Tibial nerve (tissue), 4 donors: ENCODE results near the gene PDE4DIP. TPM values are rescaled to one million over a fixed set of nuclear protein-coding genes. Genes with fewer than 3 reads are reported as not detected.
"Not testable (repeated sequence)": the region's sequence is repeated elsewhere in the genome, so short reads cannot be mapped to it uniquely, and the experiment has no call there.

Experiments used
- DNase-seq, 2 donors: peaks; one replicate each; pipeline ENCODE4 v3.0.0-alpha.2; 2019; ENCODE audit warnings: low spot score in 2 of 2
- H3K27ac ChIP-seq, 4 donors: fragments of 200-600 bp; sonication (generic) in 3 of 4; one replicate each; pipeline ENCODE4 v1.5.1; 2017 to 2019; ENCODE audit warnings: mild to moderate bottlenecking in 1 of 4
- H3K27me3 ChIP-seq, 2 donors: fragments of 200-600 bp; sonication (generic) in 1 of 2; one replicate each; pipeline versions ENCODE4 v1.5.1 to v1.6.0; 2017 to 2019
- H3K36me3 ChIP-seq, 3 donors: fragments of 200-600 bp; sonication (generic); one replicate each; pipeline ENCODE4 v1.5.1; 2018 to 2019
- H3K4me1 ChIP-seq, 4 donors: fragments of 200-600 bp; sonication (generic) in 3 of 4; one replicate each; pipeline ENCODE4 v1.5.1; 2017 to 2019
- H3K4me3 ChIP-seq, 4 donors: fragments of 200-600 bp; sonication (generic) in 3 of 4; one replicate each; pipeline ENCODE4 v1.5.1; 2017 to 2019; ENCODE audit warnings: mild to moderate bottlenecking in 1 of 4, moderate library complexity in 1 of 4
- H3K9me3 ChIP-seq, 4 donors: fragments of 200-600 bp; sonication (generic) in 3 of 4; one replicate each; pipeline ENCODE4 v1.5.1; 2017 to 2019
- EP300 ChIP-seq, 2 donors: sonication (generic); formaldehyde crosslinking; IDR thresholded peaks; one replicate each; pipeline ENCODE4 v1.6.1; 2017; ENCODE audit warnings: antibody characterized with exemption in 2 of 2, mild to moderate bottlenecking in 1 of 2
- WGBS, 2 donors: methylation state at CpG; one replicate each; pipeline ENCODE4 v1.1.5; 2018; 5-methylcytosine and 5-hydroxymethylcytosine counted together
- total RNA-seq, 4 donors: library from RNA; depleted of rRNA; stranded (reverse); fragments of >200 nt; gene quantifications; one replicate each; pipeline ENCODE4 v1.1.0, GENCODE V29; 2016

PDE4DIP gene
- total RNA-seq, 4 donors from 2014 or later = 104 to 188 (median 175) TPM

GRCh38 chr1:148916695-148917348 lies 72.6 kb downstream of the PDE4DIP start:
- TF ChIP-seq EP300 (IDR thresholded peaks at IDR 0.05) = peak in 1 of 2 donors; percentile 58
- not testable (repeated sequence) for H3K4me1 ChIP-seq, H3K4me3 ChIP-seq, H3K9me3 ChIP-seq, H3K36me3 ChIP-seq, DNase-seq, H3K27me3 ChIP-seq
- H3K27ac ChIP-seq = peak overlapping the region in 2 of 4 donors; percentile 59 to 87
- WGBS, 2 donors = 2 to 29% methylated on average over 3 of the region's 4 CpGs

GRCh38 chr1:148918836-148919447 lies 74.7 kb downstream of the PDE4DIP start:
- not testable (repeated sequence) for H3K4me1 ChIP-seq, H3K27me3 ChIP-seq, H3K36me3 ChIP-seq, H3K9me3 ChIP-seq, DNase-seq, H3K4me3 ChIP-seq
- peak overlapping the region in 1 of 4 donors; percentile 26 for H3K27ac ChIP-seq
- WGBS, 2 donors = 66 to 72% methylated on average over 2 of the region's 3 CpGs

- not testable (repeated sequence) for H3K27ac ChIP-seq, H3K27me3 ChIP-seq, H3K9me3 ChIP-seq, H3K4me1 ChIP-seq, H3K36me3 ChIP-seq, H3K4me3 ChIP-seq, DNase-seq
- WGBS, 2 donors = no CpG with 5 or more reads among the region's 1 CpG
Measured at GRCh38 chr1:148921047-148921446, 76.8 kb downstream of the PDE4DIP start.

DNA sequence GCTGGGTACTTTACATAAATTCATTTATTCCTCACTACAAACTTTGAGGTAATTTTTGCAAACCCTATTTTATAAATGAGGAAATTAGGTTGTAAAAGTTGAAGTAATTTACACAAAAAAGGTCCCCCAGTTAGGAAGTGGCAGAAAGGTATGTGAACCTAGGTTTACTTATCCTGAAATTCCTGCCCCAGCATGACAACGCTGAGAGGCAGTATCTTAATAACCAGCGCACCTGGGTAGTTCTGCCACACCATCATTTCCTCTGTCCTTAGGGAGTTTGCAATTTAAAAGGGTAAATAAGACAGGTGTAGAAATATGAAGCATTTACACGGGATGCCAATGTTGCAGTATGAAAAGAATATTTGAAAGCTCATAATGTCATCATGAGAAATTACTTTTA lies 79.6 kb downstream of the PDE4DIP start:
- H3K27ac ChIP-seq, H3K4me1 ChIP-seq, H3K36me3 ChIP-seq, H3K9me3 ChIP-seq, DNase-seq, H3K27me3 ChIP-seq, H3K4me3 ChIP-seq: not testable (repeated sequence)
- WGBS, 2 donors = 71 to 74% methylated on average over 1 of the region's 3 CpGs

GRCh38 chr1:148927645-148928044 lies 83.4 kb downstream of the PDE4DIP start:
- not testable (repeated sequence) for DNase-seq, H3K36me3 ChIP-seq, H3K4me3 ChIP-seq, H3K4me1 ChIP-seq, H3K27me3 ChIP-seq, H3K27ac ChIP-seq, H3K9me3 ChIP-seq
- WGBS, 2 donors = no CpG with 5 or more reads among the region's 1 CpG

DNA sequence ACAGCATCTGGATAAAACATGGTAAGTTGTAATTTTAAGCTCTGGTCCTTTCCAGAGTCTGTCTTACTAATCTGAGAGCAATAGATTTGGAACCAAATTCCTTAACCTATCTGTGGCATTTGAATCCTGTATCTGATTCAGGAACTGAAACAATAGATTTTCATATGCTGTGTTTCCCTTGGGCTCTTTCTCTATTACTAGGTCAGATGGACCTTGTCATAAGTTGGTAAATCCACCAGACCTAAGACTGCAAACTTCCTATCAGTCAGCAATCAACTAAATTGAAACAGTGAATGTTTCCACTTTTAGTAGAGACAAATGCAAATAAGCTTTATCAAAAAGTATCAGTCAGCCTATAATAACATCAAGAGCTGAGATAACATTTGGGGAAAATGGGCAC lies 85.0 kb downstream of the PDE4DIP start:
- not testable (repeated sequence) for DNase-seq, H3K9me3 ChIP-seq, H3K4me3 ChIP-seq, H3K27ac ChIP-seq, H3K36me3 ChIP-seq, H3K27me3 ChIP-seq, H3K4me1 ChIP-seq

- not testable (repeated sequence) for H3K4me3 ChIP-seq, H3K27ac ChIP-seq, H3K27me3 ChIP-seq, H3K4me1 ChIP-seq, H3K36me3 ChIP-seq, H3K9me3 ChIP-seq, DNase-seq
- WGBS, 2 donors = no CpG with 5 or more reads among the region's 3 CpGs
Measured at GRCh38 chr1:148935381-148936002, 91.3 kb downstream of the PDE4DIP start.

DNA sequence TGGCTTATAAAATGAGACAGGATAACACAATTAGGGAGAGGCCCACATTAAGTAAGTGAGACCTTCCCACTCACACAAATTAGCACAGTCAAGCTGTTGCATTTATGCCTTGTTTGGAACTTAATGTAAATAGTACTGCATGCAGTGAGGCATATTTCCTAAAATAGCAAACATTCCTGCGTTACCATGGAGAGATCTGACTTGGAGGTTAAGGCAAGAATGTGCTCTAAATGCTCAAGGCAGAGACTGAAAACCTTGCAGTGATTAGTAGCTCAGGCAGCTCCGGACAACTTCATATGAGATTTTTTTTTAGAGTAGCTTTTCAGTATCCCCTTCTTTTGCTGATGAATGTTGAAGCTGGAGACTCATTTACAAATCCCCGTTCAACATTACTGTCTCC lies 98.7 kb downstream of the PDE4DIP start:
- H3K4me1 ChIP-seq, H3K9me3 ChIP-seq, H3K36me3 ChIP-seq, DNase-seq, H3K27me3 ChIP-seq, H3K4me3 ChIP-seq, H3K27ac ChIP-seq: not testable (repeated sequence)
- WGBS, 2 donors = no CpG with 5 or more reads among the region's 3 CpGs

GRCh38 chr1:148945130-148945529 lies 100.9 kb downstream of the PDE4DIP start:
- H3K4me3 ChIP-seq, H3K27me3 ChIP-seq, H3K27ac ChIP-seq, DNase-seq, H3K9me3 ChIP-seq, H3K4me1 ChIP-seq, H3K36me3 ChIP-seq: not testable (repeated sequence)
- WGBS, 2 donors = no CpG with 5 or more reads among the region's 1 CpG

DNA sequence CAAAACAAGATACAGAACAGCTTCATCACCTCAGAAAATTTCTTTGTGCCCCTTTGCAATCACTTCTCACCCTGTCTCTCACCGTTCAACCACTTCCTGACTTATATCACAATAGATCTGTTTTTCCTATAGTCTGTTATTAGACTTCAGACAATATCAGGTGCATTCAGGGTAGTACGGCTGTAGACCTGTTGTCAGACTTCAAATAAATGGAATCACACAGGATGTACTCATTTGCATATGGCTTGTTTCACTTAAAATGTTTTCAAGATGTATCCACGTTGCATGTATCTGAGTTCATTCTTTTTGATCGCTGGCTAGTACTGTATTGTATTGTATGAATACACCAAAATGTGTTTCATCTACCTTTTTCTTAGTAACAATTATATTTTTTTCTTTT lies 104.5 kb downstream of the PDE4DIP start:
- WGBS, 2 donors = 71 to 86% methylated on average over 4 of the region's 4 CpGs
- H3K9me3 ChIP-seq, H3K27me3 ChIP-seq: not testable (repeated sequence)

More for the DNA sequence above, 104.5 kb downstream of the PDE4DIP start:
- DNase-seq, H3K27ac ChIP-seq, H3K36me3 ChIP-seq, H3K4me3 ChIP-seq, H3K4me1 ChIP-seq: not testable (repeated sequence)
